ENCODE data around the gene ZNF619. TPM values are rescaled to one million over a fixed set of nuclear protein-coding genes. Genes with fewer than 3 reads are reported as not detected.
A peak's percentile ranks its signal among the peaks of the same experiment; 100 is the strongest.

Gene ZNF619
- total and polyA plus RNA-seq, 9 of the 15 experiments (the other 6 are each of a cell fraction or from before 2014, with no cell fraction given) = 1.3 to 9.1 (median 6.3) TPM

GRCh38 chr3:40432793-40433192 lies 44.1 kb upstream of the ZNF619 start:
- Histone ChIP-seq H3K36me3 (ENCODE audit: control insufficient read depth, insufficient read depth, low read length) (no peaks in the 10 kb centered on the region), H3K9me3 (replicated peaks; ENCODE audit: control insufficient read depth, insufficient read depth, low read depth, low read length) (no peaks in the 10 kb centered on the region), H3K27me3 (ENCODE audit: control insufficient read depth in 2 of 2, insufficient read depth in 2 of 2, low read length in 2 of 2) (no peaks in the 10 kb centered on the region), H3K4me2 (ENCODE audit: insufficient read depth, low read length) (no peak overlapping the region), H3K4me3 (no peak overlapping the region), H3K79me2 (ENCODE audit: control insufficient read depth, insufficient read depth, low read length) (no peaks in the 10 kb centered on the region), H2AFZ (ENCODE audit: low read depth, low read length) (no peak overlapping the region), H3K9me1 (ENCODE audit: control insufficient read depth, insufficient read depth, low read length) (no peaks in the 10 kb centered on the region), H3K27ac (ENCODE audit: extremely low read depth, low read depth, low read length) (no peak overlapping the region), H4K20me1 (replicated peaks; ENCODE audit: control insufficient read depth, insufficient read depth, low read length) (no peaks in the 10 kb centered on the region), H3K4me1 (replicated peaks in 1 of 2; ENCODE audit: control insufficient read depth in 2 of 2, insufficient read depth in 2 of 2, low read length in 2 of 2) (peaks cover 0 to 2% of the 10 kb centered on the region in 2 experiments; a peak in 1 of 5 replicates), H3K9ac (ENCODE audit: insufficient read depth in 1 of 2, low read depth in 2 of 2, low read length in 2 of 2) (no peak overlapping the region)
- POLR2A ChIA-PET = interaction anchor here (0.9 to 1.4 kb wide), 6 partner anchors 11 to 124 kb away, joined by 3 to 7 read pairs (median 3); partner anchors contain the start of genes RPL14 and ZNF620
- intact Hi-C loops (cut with micrococcal nuclease) = loop anchor here (1.0 to 2.0 kb wide), 2 partner anchors 105 to 240 kb away; no protein-coding TSS in a partner anchor
- WGBS (ENCODE audit: insufficient coverage, low coverage, missing lambda C conversion rate) = 21% methylated on average over 2 of the region's 2 CpGs
- FAIRE-seq (peak; percentile 15), ATAC-seq (peak; percentile 87), DNase-seq (ENCODE audit: extremely low read depth in 1 of 4, low spot score in 3 of 4) (peak in 3 of 4 experiments; percentile 37 to 61 (median 50))
- in situ Hi-C loops (cut with MboI) = loop anchor here (5.0 to 10.0 kb wide), 2 partner anchors 105 to 238 kb away; no protein-coding TSS in a partner anchor
- CTCF ChIA-PET (ENCODE audit: low intra/inter-chr PET ratio) = interaction anchor here (1.6 to 4.3 kb wide), 2 partner anchors 104 to 241 kb away, joined by 8 to 45 read pairs; no protein-coding TSS in a partner anchor
- no TSS peak for BruUV-seq (replicated peaks)
- no peak for TF ChIP-seq ZNF644 (tag; IDR thresholded peaks at IDR 0.05; ENCODE audit: low read depth)
- no peak for TF ChIP-seq ZNF311 (CRISPR knock-in tag; IDR thresholded peaks at IDR 0.05)
- TF ChIP-seq CBX5 (IDR thresholded peaks at IDR 0.05; ENCODE audit: borderline replicate concordance, low read depth) = no peak
- no peak for TF ChIP-seq JUN (IDR thresholded peaks at IDR 0.05; ENCODE audit: borderline replicate concordance, low read depth, low read length)
- no peak for TF ChIP-seq JUN (CRISPR knock-in tag; IDR thresholded peaks at IDR 0.05; ENCODE audit: borderline replicate concordance)
- TF ChIP-seq ZNF780A (CRISPR knock-in tag; IDR thresholded peaks at IDR 0.05) = no peak
- TF ChIP-seq LARP7 (IDR thresholded peaks at IDR 0.05) = no peak
- no peak for TF ChIP-seq HNRNPH1 (optimal IDR thresholded peaks at IDR 0.05; ENCODE audit: low read depth, low read length)
- TF ChIP-seq GABPB1 (CRISPR knock-in tag; IDR thresholded peaks at IDR 0.05) = no peak
- TF ChIP-seq FIP1L1 (IDR thresholded peaks at IDR 0.05; ENCODE audit: low read depth, low read length, poor library complexity, severe bottlenecking) = no peak
- TF ChIP-seq SNIP1 (IDR thresholded peaks at IDR 0.05; ENCODE audit: low read depth) = no peak
- no peak for TF ChIP-seq HLTF (IDR thresholded peaks at IDR 0.05)
- TF ChIP-seq ZNF3 (CRISPR knock-in tag; IDR thresholded peaks at IDR 0.05) = no peak
- TF ChIP-seq ZBTB40 (IDR thresholded peaks at IDR 0.05) = no peak
- TF ChIP-seq ZBTB40 (CRISPR knock-in tag; IDR thresholded peaks at IDR 0.05) = no peak

Data from K562 (cell line).